ENCODE data around the gene ORC5. TPM values are rescaled to one million over a fixed set of nuclear protein-coding genes. Genes with fewer than 3 reads are reported as not detected.

Gene ORC5
- total RNA-seq, 4 donors from 2014 or later, result 10.5 to 28.7 (median 13.5) TPM

DNA sequence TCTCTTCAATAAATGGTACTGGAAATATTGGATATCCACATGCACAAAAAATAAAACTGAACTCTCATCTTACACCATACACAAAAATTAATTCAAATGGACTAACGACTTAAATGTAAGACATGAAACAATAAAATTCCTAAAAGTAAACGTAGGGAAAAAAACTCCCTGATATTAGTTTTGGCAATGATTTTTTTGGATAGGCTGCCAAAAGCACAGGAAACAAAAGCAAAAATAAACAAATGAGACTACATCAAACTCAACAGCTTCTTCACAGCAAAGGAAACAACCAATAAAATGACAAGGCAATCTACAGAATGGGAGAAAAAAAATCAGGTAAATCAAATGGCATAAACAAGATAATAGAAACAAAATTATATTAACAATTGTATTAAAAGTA lies 65.7 kb downstream of the ORC5 start:
- H3K4me3 ChIP-seq, result no peak overlapping the region
- no peak for DNase-seq (ENCODE audit: low spot score in 2 of 2)
- H3K27ac ChIP-seq, result no peak overlapping the region
- no peaks in the 10 kb centered on the region for H3K4me1 ChIP-seq
- H3K27me3 ChIP-seq, result no peaks in the 10 kb centered on the region
- H3K36me3 ChIP-seq, result peaks cover 6% of the 10 kb centered on the region
- TF ChIP-seq EP300 (IDR thresholded peaks at IDR 0.05), result no peak
- TF ChIP-seq POLR2A (IDR thresholded peaks at IDR 0.05), result no peak
- no peak for TF ChIP-seq POLR2AphosphoS5 (IDR thresholded peaks at IDR 0.05)
- TF ChIP-seq, protein P1, sequence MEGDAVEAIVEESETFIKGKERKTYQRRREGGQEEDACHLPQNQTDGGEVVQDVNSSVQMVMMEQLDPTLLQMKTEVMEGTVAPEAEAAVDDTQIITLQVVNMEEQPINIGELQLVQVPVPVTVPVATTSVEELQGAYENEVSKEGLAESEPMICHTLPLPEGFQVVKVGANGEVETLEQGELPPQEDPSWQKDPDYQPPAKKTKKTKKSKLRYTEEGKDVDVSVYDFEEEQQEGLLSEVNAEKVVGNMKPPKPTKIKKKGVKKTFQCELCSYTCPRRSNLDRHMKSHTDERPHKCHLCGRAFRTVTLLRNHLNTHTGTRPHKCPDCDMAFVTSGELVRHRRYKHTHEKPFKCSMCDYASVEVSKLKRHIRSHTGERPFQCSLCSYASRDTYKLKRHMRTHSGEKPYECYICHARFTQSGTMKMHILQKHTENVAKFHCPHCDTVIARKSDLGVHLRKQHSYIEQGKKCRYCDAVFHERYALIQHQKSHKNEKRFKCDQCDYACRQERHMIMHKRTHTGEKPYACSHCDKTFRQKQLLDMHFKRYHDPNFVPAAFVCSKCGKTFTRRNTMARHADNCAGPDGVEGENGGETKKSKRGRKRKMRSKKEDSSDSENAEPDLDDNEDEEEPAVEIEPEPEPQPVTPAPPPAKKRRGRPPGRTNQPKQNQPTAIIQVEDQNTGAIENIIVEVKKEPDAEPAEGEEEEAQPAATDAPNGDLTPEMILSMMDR (IDR thresholded peaks at IDR 0.05), result no peak
- no peaks in the 10 kb centered on the region for H3K9me3 ChIP-seq
- 77% methylated on average over 2 of the region's 2 CpGs for WGBS

DNA sequence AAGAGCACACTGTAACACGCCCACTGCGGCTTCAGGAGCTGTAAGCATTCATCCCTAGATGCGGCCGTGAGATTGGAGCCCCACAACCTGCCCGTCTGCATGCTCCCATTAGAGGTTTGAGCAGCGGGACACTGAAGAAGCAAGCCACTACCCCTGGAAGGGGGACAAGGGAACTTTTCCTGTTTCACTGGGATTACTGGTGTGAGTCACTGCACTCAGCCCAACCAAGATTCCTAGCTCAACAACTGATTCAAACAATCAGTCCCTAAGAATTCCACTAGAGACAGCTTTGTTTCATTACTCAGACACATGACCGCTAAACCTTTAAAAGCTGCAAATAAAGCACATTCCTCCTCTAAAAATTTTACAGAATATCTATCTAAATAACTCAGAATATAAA lies 69.8 kb downstream of the ORC5 start:
- H3K27ac ChIP-seq, result no peak overlapping the region

DNA sequence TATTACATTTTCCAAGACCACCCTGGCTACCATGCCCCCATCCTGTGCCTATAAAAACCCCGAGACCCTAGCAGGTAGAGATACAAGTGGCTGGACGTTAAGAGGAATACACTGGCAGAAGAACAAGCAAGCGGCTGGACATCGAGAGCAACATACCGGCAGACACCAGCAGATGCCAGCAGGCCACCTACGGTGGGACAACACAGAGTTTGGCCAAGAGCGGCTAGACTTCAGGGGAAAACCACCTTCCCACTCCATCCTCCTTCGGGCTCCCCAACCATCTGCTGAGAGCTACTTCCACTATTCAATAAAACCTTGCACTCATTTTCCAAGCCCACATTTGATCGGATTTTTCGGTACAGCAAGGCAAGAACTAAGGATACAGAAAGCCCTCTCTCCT lies 70.3 kb downstream of the ORC5 start:
- peaks cover 42% of the 10 kb centered on the region for H3K36me3 ChIP-seq
- no peak for DNase-seq (ENCODE audit: low spot score in 2 of 2)
- 98% methylated on average over 10 of the region's 10 CpGs for WGBS

More for the DNA sequence above, 69.8 kb downstream of the ORC5 start:
- Histone ChIP-seq H3K4me3 (no peak overlapping the region), H3K4me1 (no peaks in the 10 kb centered on the region), H3K36me3 (peaks cover 38% of the 10 kb centered on the region), H3K9me3 (no peaks in the 10 kb centered on the region), H3K27me3 (no peaks in the 10 kb centered on the region)
- DNase-seq (ENCODE audit: low spot score in 2 of 2), result no peak
- TF ChIP-seq, protein P1 (IDR thresholded peaks at IDR 0.05), result no peak
- no peak for TF ChIP-seq POLR2A (IDR thresholded peaks at IDR 0.05)
- TF ChIP-seq EP300 (IDR thresholded peaks at IDR 0.05), result no peak
- TF ChIP-seq POLR2AphosphoS5 (IDR thresholded peaks at IDR 0.05), result no peak
- 96% methylated on average over 7 of the region's 7 CpGs for WGBS

DNA sequence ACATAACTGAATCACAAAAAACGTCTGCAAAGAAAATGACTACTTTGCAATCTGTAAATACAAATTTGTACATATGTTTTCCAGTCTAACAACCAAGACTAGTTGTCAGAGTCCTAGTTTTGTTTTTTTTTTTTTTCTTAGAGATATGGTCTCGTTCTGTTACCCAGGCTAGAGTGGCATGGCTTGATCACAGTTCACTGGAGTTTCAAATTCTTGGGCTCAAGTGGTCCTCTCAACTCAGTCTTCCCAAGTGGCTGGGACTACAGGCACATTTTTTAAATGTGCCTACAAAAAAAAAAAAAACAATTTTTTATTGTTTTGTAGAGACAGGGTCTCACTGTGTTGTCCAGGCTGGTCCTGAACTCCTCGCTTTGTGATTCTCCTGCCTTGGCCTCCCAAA lies 70.8 kb downstream of the ORC5 start:
- H3K36me3 ChIP-seq, result peaks cover 47% of the 10 kb centered on the region

More for the DNA sequence above, 70.3 kb downstream of the ORC5 start:
- TF ChIP-seq EP300 (IDR thresholded peaks at IDR 0.05) (no peak), POLR2AphosphoS5 (IDR thresholded peaks at IDR 0.05) (no peak), POLR2A (IDR thresholded peaks at IDR 0.05) (no peak)
- TF ChIP-seq, protein P1 (IDR thresholded peaks at IDR 0.05), result no peak
- Histone ChIP-seq H3K9me3 (no peaks in the 10 kb centered on the region), H3K27ac (no peak overlapping the region), H3K4me3 (no peak overlapping the region), H3K27me3 (no peaks in the 10 kb centered on the region), H3K4me1 (no peaks in the 10 kb centered on the region)

DNA sequence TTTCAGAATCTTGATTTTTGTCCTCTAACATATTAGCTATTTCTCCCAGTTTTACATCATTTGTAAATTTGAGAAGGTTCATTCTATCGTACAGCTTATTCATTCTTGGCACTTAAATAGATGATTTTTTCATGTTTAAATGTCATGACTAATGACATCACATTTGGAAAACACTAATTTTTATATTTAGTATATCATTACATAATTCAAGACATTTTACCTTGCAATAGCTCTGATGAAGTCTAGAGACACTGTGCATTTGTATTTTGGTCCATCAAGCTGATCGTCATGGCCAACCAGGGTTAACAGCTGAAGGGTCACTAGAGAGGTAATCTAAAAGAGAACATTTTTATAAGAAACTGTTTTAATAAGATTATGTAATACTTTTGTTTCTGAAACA lies 71.3 kb downstream of the ORC5 start:
- Histone ChIP-seq H3K9me3 (no peaks in the 10 kb centered on the region), H3K27me3 (no peaks in the 10 kb centered on the region), H3K27ac (no peak overlapping the region), H3K4me1 (no peaks in the 10 kb centered on the region), H3K4me3 (no peak overlapping the region), H3K36me3 (peaks cover 48% of the 10 kb centered on the region)
- WGBS, result 85% methylated on average over 2 of the region's 2 CpGs
- TF ChIP-seq EP300 (IDR thresholded peaks at IDR 0.05) (no peak), POLR2A (IDR thresholded peaks at IDR 0.05) (no peak), POLR2AphosphoS5 (IDR thresholded peaks at IDR 0.05) (no peak)
- TF ChIP-seq, protein P1 (IDR thresholded peaks at IDR 0.05), result no peak
- no peak for DNase-seq (ENCODE audit: low spot score in 2 of 2)

More for the DNA sequence above, 70.8 kb downstream of the ORC5 start:
- WGBS, result 90% methylated on average over 3 of the region's 3 CpGs
- no peak for DNase-seq (ENCODE audit: low spot score in 2 of 2)
- Histone ChIP-seq H3K27ac (no peak overlapping the region), H3K27me3 (no peaks in the 10 kb centered on the region), H3K9me3 (no peaks in the 10 kb centered on the region), H3K4me1 (no peaks in the 10 kb centered on the region), H3K4me3 (no peak overlapping the region)
- TF ChIP-seq EP300 (IDR thresholded peaks at IDR 0.05) (no peak), POLR2AphosphoS5 (IDR thresholded peaks at IDR 0.05) (no peak)

Data from suprapubic skin (tissue), 4 donors.